Stimulated activated CD8-positive, alpha-beta memory T cell treated with anti-CD3 and anti-CD28 coated beads, Interleukin-15, amount 100 ng/mL, for 24 hours (primary cell): ENCODE measurements around the gene KEL.

ENCODE experiments used
- DNase-seq: peaks from one replicate; pipeline ENCODE4 v3.0.0-alpha.2; 2020; ENCODE audit warnings: low read depth

The KEL gene

GRCh38 chr7:142898377-142899170 lies 63.6 kb downstream of the KEL start:
- DNase-seq = no peak

DNA sequence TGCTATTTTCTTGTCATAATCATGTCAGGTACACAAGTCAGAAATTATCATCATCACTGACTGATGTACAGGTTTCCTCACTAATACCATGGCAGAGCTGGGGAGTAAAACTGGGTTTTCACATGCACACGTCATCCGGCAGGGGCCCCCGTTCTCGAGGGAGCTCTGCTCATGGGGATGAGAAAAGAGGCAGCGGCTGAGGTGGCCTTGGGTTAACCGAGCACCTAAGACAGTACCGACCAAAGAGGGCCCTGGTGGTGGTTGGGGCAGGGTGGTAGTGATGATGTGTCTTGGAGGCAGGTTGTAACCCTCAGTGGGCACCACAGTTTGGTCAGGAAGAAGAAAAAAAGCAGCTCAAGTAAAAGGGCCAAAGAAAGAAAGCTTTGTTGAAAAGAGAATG lies 64.5 kb downstream of the KEL start:
- no peak for DNase-seq

GRCh38 chr7:142896741-142897379 lies 65.3 kb downstream of the KEL start:
- no peak for DNase-seq

- no peak for DNase-seq
Measured at GRCh38 chr7:142896151-142896550, 66.0 kb downstream of the KEL start.

DNA sequence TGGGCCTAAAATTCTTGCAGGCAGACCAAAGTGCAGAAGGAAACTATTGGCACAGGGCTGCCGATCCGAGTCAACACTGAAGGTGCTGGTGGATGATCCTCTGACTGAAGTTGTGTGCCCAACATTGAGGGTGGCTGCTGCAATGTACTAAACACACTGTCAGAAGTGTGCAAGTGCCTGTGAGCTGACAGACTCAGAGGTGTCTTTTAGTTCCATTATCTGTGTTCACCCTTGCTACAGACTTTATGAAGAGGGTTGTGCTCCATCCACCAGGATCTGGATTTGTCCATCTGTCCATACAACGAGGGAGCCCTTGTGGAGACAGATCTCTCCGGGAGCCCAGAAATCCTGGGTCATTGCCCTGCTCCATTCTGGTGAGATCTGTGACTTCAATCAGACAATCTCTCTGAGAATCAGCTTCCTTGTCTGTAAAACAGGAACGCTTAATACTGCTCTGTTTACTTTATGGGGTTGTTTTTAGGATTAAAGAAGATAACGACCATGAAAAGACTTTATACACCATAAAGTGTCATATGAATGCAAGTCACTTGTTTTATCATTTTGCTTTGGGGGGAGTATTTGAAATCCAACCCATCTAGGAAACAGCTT lies 67.1 kb downstream of the KEL start:
- DNase-seq = no peak

DNA sequence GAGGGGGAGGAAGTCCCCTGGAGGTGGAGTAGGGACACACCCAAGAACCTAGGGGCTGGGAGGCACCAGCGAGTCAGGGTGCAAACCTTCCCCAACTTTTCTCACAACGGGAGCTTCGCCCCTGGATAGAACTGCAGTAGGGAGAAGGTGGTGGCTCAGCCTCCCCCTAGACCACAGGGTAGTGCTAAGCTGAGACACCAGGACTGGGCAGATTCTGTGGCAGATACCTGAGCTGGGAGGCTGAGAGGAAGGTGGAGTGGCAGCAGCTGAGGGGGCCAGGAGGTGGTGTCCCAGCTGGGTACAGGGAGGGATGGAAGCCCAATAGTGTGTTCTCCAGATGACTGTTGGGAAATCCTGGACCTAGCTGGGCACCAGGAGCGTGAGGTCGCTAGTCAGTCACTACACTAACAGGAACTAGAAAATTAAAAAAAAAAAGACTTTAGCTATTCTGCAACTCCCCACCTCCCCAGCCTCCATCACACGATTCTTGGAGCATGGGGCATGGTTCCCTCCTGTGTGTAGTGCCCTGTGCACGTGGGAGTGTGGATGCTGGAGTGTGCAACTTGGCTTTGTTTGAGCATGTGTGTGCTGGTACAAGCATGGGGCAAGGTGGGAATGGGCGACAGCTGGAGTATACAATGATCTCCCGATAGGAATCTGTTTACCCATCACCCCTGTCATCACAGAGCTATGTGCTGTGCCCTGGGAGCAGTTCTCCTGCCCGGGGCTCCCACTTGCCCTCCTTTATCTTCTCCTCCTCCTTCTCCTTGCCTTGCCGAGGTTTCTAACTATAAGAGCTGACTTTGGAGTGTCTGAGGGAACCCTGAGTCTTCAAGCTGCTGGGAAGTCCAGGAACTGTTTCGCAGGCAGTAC lies 67.8 kb downstream of the KEL start:
- no peak for DNase-seq

DNA sequence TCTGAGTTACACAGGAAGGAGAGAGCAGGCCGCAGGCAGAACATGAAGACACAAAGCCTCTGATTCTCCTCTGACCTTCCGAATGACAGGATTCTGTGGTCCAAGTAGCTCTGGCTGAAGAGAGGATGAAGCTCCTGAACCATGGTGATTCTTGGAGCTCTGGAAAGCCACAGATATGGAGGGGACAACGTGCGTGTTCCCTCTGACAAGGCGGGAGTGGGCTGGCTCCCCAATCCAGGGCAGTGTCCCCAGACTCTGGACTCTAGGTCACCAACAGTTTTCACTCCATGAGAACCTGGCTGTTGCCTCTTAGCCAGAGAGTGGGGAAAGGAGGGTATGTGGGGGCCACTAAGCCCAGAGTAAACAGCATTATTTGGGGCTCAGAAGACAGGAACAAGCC lies 69.2 kb downstream of the KEL start:
- no peak for DNase-seq

DNA sequence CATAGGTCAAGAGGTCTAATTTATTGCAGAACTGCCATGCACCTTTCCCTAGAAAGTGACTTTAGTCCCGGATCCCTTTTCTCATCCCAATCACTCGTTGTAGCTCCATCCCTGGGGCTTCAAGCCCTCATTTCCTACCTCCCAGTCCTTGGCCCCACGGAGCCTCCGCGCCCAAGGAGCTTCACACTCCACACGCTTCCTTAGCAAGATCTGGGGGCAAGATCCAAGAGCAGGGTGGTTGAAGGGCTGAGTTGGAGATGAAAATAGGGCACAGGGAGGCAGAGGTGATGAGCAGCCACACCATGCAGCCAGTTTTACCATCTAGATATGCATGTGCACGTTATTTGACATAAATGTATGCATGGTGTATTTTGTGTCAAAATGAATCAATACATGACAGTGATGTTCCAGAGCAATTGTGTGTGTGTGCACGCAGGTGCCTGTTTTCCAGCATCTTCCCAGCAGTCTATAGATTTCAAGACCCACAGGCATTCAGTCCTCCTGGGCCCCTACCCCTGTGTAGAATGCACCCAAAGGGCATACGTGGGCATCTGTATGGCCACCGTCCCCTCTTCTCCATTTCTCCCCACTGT lies 70.6 kb downstream of the KEL start:
- DNase-seq = no peak
